Endothelial cell of umbilical vein (primary cell): ENCODE results near the gene FAM168A. TPM values are rescaled to one million over a fixed set of nuclear protein-coding genes. Genes with fewer than 3 reads are reported as not detected.

Experiments used
- BruUV-seq: library from RNA; stranded (reverse); fragments of 400-500 nt; replicated peaks from 2 replicates; lab custom pipeline; 2021; lab: Mats Ljungman, UMichigan
- CTCF ChIA-PET: fragments of 300-600, 350-600 bp; sonication (Branson Sonifier 250); formaldehyde crosslinking; loops from one replicate; lab custom pipeline; 2021; ENCODE audit warnings: antibody characterized with exemption, inconsistent platforms; lab: Charles Lee
- POLR2A ChIA-PET: fragments of 300-600, 350-600 bp; sonication (Branson Sonifier 250); formaldehyde crosslinking; loops from one replicate; lab custom pipeline; 2021; ENCODE audit warnings: antibody characterized with exemption, inconsistent platforms; lab: Charles Lee
- DNase-seq: peaks from one replicate; pipeline ENCODE4 v3.0.0-alpha.2; 2011; ENCODE audit warnings: low read depth, low spot score
- FAIRE-seq: peaks from 2 replicates; lab custom pipeline; 2011; peaks lifted over from hg19 to GRCh38; lab: Jason Lieb, UNC
- H2AFZ ChIP-seq: 2 replicates; pipeline ENCODE4 v1.6.0; 2012; ENCODE audit warnings: low read depth, low read length, control low read depth, inconsistent platforms
- H3K27ac ChIP-seq: 2 replicates; pipeline ENCODE4 v1.5.1; 2011; ENCODE audit warnings: low read depth, mild to moderate bottlenecking, control low read depth, low read length, moderate library complexity; ENCODE audit not compliant: insufficient read depth
- H3K27me3 ChIP-seq, 2 experiments: 2 replicates each; pipeline versions ENCODE4 v1.6.0 to v1.6.1; 2011; ENCODE audit warnings: low read length in 2 of 2, mixed read lengths in 1 of 2; ENCODE audit not compliant: control insufficient read depth in 2 of 2, insufficient read depth in 2 of 2
- H3K36me3 ChIP-seq, 2 experiments: 2 replicates in 1 of 2; 3 replicates in 1 of 2; pipeline ENCODE4 v1.5.1; 2011; ENCODE audit warnings: low read length in 2 of 2, mild to moderate bottlenecking in 1 of 2, moderate library complexity in 1 of 2; ENCODE audit not compliant: control insufficient read depth in 2 of 2, insufficient read depth in 2 of 2; ENCODE audit errors: extremely low read depth in 1 of 2
- H3K4me1 ChIP-seq: 3 replicates; pipeline ENCODE4 v1.5.1; 2011; ENCODE audit warnings: mild to moderate bottlenecking, low read length; ENCODE audit not compliant: control insufficient read depth, insufficient read depth; ENCODE audit errors: extremely low read depth
- H3K4me2 ChIP-seq: 2 replicates; pipeline ENCODE4 v1.6.1; 2011; ENCODE audit warnings: low read length, control low read depth, mixed read lengths; ENCODE audit not compliant: insufficient read depth
- H3K4me3 ChIP-seq, 3 experiments: fragments of 200-600 bp in 1 of 3; sonication (generic), shearing (Covaris generic) in 1 of 3; replicated peaks in 1 of 3; 2 replicates each; pipeline ENCODE4 v1.5.1; 2011 to 2016; ENCODE audit warnings: control low read depth in 3 of 3, low read length in 3 of 3, mild to moderate bottlenecking in 2 of 3, inconsistent platforms in 1 of 3, low read depth in 1 of 3, moderate library complexity in 1 of 3; ENCODE audit not compliant: insufficient read depth in 1 of 3
- H3K79me2 ChIP-seq: 2 replicates; pipeline ENCODE4 v1.6.0; 2012; ENCODE audit warnings: low read length, inconsistent platforms; ENCODE audit not compliant: control insufficient read depth, insufficient read depth
- H3K9ac ChIP-seq: replicated peaks from 2 replicates; pipeline ENCODE3; 2011; ENCODE audit warnings: low read length, control low read depth; ENCODE audit not compliant: insufficient read depth; ENCODE audit errors: extremely low read depth
- H3K9me1 ChIP-seq: replicated peaks from 3 replicates; pipeline ENCODE4 v1.6.0; 2011; ENCODE audit warnings: mild to moderate bottlenecking, low read length; ENCODE audit not compliant: control insufficient read depth, insufficient read depth; ENCODE audit errors: extremely low read depth
- H3K9me3 ChIP-seq: replicated peaks from 2 replicates; pipeline ENCODE4 v1.5.1; 2012; ENCODE audit warnings: low read length, inconsistent platforms; ENCODE audit not compliant: control insufficient read depth, insufficient read depth
- H4K20me1 ChIP-seq: replicated peaks from 2 replicates; pipeline ENCODE3; 2011; ENCODE audit warnings: mild to moderate bottlenecking, low read length; ENCODE audit not compliant: control insufficient read depth, insufficient read depth; ENCODE audit errors: extremely low read depth
- CTCF ChIP-seq, 2 donors: IDR thresholded peaks; 1 replicate in 1 of 2; 2 replicates in 1 of 2; pipeline ENCODE4 v1.5.1; 2011; ENCODE audit warnings: low read length in 2 of 2, mild to moderate bottlenecking in 2 of 2, moderate library complexity in 2 of 2, control low read depth in 1 of 2, inconsistent platforms in 1 of 2, low read depth in 1 of 2; ENCODE audit not compliant: insufficient read depth in 1 of 2; ENCODE audit errors: extremely low read depth in 1 of 2
- EZH2 ChIP-seq: IDR thresholded peaks from 2 replicates; pipeline ENCODE4 v1.6.1; 2012; ENCODE audit warnings: borderline replicate concordance, low read depth, mild to moderate bottlenecking, moderate library complexity, low read length, inconsistent platforms; ENCODE audit not compliant: severe bottlenecking
- FOS ChIP-seq: IDR thresholded peaks from 2 replicates; pipeline ENCODE4 v1.6.1; 2011; ENCODE audit warnings: mild to moderate bottlenecking, low read length, moderate library complexity, borderline replicate concordance; ENCODE audit not compliant: insufficient read depth
- JUN ChIP-seq: IDR thresholded peaks from 2 replicates; pipeline ENCODE4 v1.6.1; 2011; ENCODE audit warnings: borderline replicate concordance, low read depth; ENCODE audit not compliant: insufficient read length, insufficient read depth
- MAX ChIP-seq: IDR thresholded peaks from 2 replicates; pipeline ENCODE4 v1.6.1; 2011; ENCODE audit not compliant: insufficient read depth, insufficient read length
- MYC ChIP-seq: IDR thresholded peaks from one replicate; pipeline ENCODE4 v1.6.1; 2011; ENCODE audit warnings: mild to moderate bottlenecking, low read depth, low read length
- POLR2A ChIP-seq: IDR thresholded peaks from 2 replicates; pipeline ENCODE4 v1.6.1; 2012; ENCODE audit warnings: low read depth, mild to moderate bottlenecking, control low read depth, low read length
- POLR2AphosphoS5 ChIP-seq: IDR thresholded peaks from 2 replicates; pipeline ENCODE4 v1.6.1; 2012; ENCODE audit warnings: low read depth, mild to moderate bottlenecking, control low read depth, low read length, moderate library complexity; ENCODE audit not compliant: insufficient read depth
- dilution Hi-C: fragments of 300-500 bp; cut with MboI; formaldehyde crosslinking; loops from one replicate; pipeline ENCODE4 v1.15.0; 2019; ENCODE audit warnings: low sequenced_read_pairs; ENCODE audit not compliant: extremely low pct_ligation_motif_present
- intact Hi-C: fragments of 100-400 bp; cut with micrococcal nuclease; formaldehyde crosslinking; loops from one replicate; pipeline ENCODE4 v1.10.0; 2022
- polyA plus RNA-seq, 4 experiments: library from polyadenylated mRNA; depleted of rRNA in 3 of 4; stranded (reverse) in 3 of 4; unstranded in 1 of 4; fragments of >200 nt; gene quantifications; 2 replicates each; pipeline versions ENCODE4 v1.2.1 to v1.2.3, GENCODE V29; 2011 to 2012; ENCODE audit warnings: missing spikeins in 1 of 4
- total RNA-seq: library from RNA; stranded (reverse); gene quantifications from 2 replicates; pipeline ENCODE4 v1.2.3, GENCODE V29; 2021

Gene FAM168A
- total and polyA plus RNA-seq, 2 donors (not counting 3 experiments of a cell fraction or from before 2014, with no cell fraction given), result 17.0 to 20.5 TPM

- CTCF ChIA-PET, result no interaction called here
- no peaks in the 10 kb centered on the region for H3K79me2 ChIP-seq
- H3K9me1 ChIP-seq, result no peaks in the 10 kb centered on the region
- no peak for FAIRE-seq
- intact Hi-C loops, result no loop called here
- H3K9me3 ChIP-seq, result no peaks in the 10 kb centered on the region
- H3K27ac ChIP-seq, result no peak overlapping the region
- H3K4me2 ChIP-seq, result no peak overlapping the region
- H3K4me3 ChIP-seq, result no peak overlapping the region
- dilution Hi-C loops, result no loop called here
- TF ChIP-seq POLR2AphosphoS5 (no peak), MAX (no peak), EZH2 (no peak), FOS (no peak), JUN (no peak), MYC (no peak), CTCF (IDR thresholded peaks at IDR 0.05; ENCODE audit: extremely low read depth in 1 of 2, insufficient read depth in 1 of 2, low read depth in 1 of 2, low read length in 2 of 2) (no peak), POLR2A (no peak)
- no peak for DNase-seq
- POLR2A ChIA-PET, result no interaction called here
- no peaks in the 10 kb centered on the region for H4K20me1 ChIP-seq
- no peak overlapping the region for H2AFZ ChIP-seq
- H3K27me3 ChIP-seq, result no peaks in the 10 kb centered on the region
- no TSS peak for BruUV-seq
- H3K9ac ChIP-seq, result no peak overlapping the region
- H3K4me1 ChIP-seq, result no peaks in the 10 kb centered on the region
- H3K36me3 ChIP-seq, result no peaks in the 10 kb centered on the region
These were observed 44.6 kb downstream of the FAM168A start for GRCh38 chr11:73553266-73553665.
